Lower lobe of right lung (tissue), 2 donors: ENCODE data around the gene ACBD6. TPM values are rescaled to one million over a fixed set of nuclear protein-coding genes. Genes with fewer than 3 reads are reported as not detected.

Experiments used
- ATAC-seq, 2 donors: fragments of 200-7000 bp; cut with Tn5 transposase; one replicate each; pipeline ENCODE4 v1.9.1; 2020 to 2022; ENCODE audit warnings: mild to moderate bottlenecking in 2 of 2, moderate library complexity in 2 of 2
- DNase-seq: peaks from one replicate; pipeline ENCODE4 v3.0.0-alpha.2; 2020
- H3K27ac ChIP-seq: fragments of 200-600 bp; one replicate; pipeline ENCODE4 v1.8.0; 2022
- H3K27me3 ChIP-seq: fragments of 200-600 bp; one replicate; pipeline ENCODE4 v1.8.0; 2022; ENCODE audit warnings: low read depth
- H3K36me3 ChIP-seq: fragments of 200-600 bp; one replicate; pipeline ENCODE4 v1.8.0; 2022; ENCODE audit warnings: mild to moderate bottlenecking
- H3K4me1 ChIP-seq: fragments of 200-600 bp; one replicate; pipeline ENCODE4 v1.8.0; 2022
- H3K4me3 ChIP-seq: fragments of 200-600 bp; one replicate; pipeline ENCODE4 v1.8.0; 2022; ENCODE audit warnings: mild to moderate bottlenecking
- H3K9me3 ChIP-seq: fragments of 200-600 bp; one replicate; pipeline ENCODE4 v1.8.0; 2022
- intact Hi-C: fragments of 100-400 bp; cut with DNase I; formaldehyde crosslinking; loops from one replicate; pipeline ENCODE4 v1.11.0; 2022
- total RNA-seq: library from RNA; stranded (reverse); fragmentation: NEBNext Ultra II Directional; extraction: Animal tissue kit (Norgen Biotek cat#: 25700); gene quantifications from one replicate; pipeline ENCODE4 v1.2.1, GENCODE V29; 2021
- TF ChIP-seq, protein P1 (sequence below): fragments of 200-600 bp; IDR thresholded peaks from one replicate; pipeline ENCODE4 v1.8.0; 2022; ENCODE audit warnings: antibody characterized with exemption, mild to moderate bottlenecking
- donor health status: DM: no; HTN: yes; CAD: no; lungs with severe emphysema.

The ACBD6 gene
- total RNA-seq, 1 donor from 2014 or later: 37.4 TPM

DNA sequence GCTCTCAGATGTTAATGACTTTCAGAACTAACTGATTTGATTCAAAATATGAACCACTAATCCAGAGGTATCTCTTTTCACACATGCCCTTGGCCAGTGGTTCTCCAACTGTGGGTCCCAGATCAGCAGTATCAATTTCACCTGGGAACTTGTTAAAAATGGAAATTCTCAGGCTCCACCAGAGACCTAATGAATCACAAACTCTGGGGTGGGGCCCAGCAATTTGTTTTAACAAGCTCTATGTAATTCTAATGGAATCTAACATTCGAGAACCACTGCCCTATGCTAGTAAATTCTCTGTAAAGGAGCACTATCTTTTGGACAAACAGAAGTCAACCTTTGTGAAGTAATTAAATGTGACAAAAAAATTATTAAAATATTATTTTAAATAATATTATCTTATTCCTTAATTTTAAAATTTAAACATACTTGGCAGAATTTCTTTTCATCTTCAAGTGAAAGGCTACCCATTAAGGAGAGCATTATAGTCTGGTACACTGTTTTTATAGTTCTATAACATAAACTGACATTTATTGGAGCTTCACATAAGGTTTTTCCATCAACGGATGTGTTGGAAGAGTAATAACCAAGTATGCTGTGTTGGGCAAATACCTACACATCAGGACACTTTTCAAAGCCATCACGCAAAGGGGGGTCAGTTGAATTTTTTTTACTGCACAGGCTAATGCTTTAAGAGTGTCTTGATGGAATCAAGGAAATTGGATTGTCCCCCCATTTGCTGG lies 141.9 kb downstream of the ACBD6 start:
- H3K36me3 ChIP-seq: no peaks in the 10 kb centered on the region
- TF ChIP-seq, protein P1, sequence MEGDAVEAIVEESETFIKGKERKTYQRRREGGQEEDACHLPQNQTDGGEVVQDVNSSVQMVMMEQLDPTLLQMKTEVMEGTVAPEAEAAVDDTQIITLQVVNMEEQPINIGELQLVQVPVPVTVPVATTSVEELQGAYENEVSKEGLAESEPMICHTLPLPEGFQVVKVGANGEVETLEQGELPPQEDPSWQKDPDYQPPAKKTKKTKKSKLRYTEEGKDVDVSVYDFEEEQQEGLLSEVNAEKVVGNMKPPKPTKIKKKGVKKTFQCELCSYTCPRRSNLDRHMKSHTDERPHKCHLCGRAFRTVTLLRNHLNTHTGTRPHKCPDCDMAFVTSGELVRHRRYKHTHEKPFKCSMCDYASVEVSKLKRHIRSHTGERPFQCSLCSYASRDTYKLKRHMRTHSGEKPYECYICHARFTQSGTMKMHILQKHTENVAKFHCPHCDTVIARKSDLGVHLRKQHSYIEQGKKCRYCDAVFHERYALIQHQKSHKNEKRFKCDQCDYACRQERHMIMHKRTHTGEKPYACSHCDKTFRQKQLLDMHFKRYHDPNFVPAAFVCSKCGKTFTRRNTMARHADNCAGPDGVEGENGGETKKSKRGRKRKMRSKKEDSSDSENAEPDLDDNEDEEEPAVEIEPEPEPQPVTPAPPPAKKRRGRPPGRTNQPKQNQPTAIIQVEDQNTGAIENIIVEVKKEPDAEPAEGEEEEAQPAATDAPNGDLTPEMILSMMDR: no peak
- H3K4me3 ChIP-seq: no peak overlapping the region
- intact Hi-C loops: no loop called here
- no peak for ATAC-seq
- no peaks in the 10 kb centered on the region for H3K9me3 ChIP-seq
- no peak for DNase-seq
- no peaks in the 10 kb centered on the region for H3K4me1 ChIP-seq
- no peak overlapping the region for H3K27ac ChIP-seq
- H3K27me3 ChIP-seq: no peaks in the 10 kb centered on the region

DNA sequence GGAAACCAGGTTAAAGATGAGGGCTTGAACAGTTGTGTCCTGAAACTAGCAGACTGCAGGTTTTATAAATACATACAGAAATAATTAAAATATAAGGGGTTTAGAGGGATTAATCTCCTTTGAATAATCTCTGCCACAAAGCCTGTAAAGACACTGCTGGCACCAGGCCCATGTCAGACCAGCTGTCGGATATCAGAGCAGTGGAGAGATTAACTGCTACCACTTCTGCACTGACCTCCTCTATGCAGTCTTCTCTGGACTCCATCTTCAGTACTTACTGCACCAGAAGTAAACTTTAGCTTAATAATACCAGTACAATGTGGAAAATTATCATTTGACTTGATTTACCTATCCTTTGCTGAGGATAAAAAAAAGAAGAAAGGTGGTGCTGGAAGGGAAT lies 143.7 kb downstream of the ACBD6 start:
- Histone ChIP-seq H3K9me3 (no peaks in the 10 kb centered on the region), H3K4me1 (no peaks in the 10 kb centered on the region), H3K4me3 (no peak overlapping the region), H3K36me3 (no peaks in the 10 kb centered on the region), H3K27ac (no peak overlapping the region), H3K27me3 (no peaks in the 10 kb centered on the region)
- intact Hi-C loops: no loop called here
- no peak for DNase-seq
- no peak for ATAC-seq
- TF ChIP-seq, protein P1: no peak

DNA sequence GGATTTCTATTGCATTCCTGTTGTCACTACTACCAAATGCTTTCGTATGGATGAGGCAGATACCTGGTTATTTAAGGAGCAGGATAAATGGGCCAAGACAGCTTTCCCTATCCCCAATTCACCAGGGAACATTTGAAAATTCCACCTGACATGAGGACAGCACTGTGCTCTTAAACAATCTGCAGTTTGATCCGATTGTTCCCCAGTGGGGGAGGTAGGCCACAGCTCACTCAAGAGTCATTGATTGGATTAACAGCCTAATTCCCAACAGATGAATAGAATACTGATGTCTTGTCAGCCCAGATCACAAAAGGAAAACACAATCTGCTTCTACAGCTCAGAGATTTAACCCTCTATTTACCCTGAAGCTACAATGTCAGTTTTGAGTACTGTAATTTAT lies 148.4 kb downstream of the ACBD6 start:
- TF ChIP-seq, protein P1: no peak
- Histone ChIP-seq H3K4me1 (no peaks in the 10 kb centered on the region), H3K27ac (no peak overlapping the region), H3K4me3 (no peak overlapping the region), H3K36me3 (no peaks in the 10 kb centered on the region), H3K9me3 (no peaks in the 10 kb centered on the region), H3K27me3 (no peaks in the 10 kb centered on the region)
- ATAC-seq: no peak
- no peak for DNase-seq
- intact Hi-C loops: no loop called here

DNA sequence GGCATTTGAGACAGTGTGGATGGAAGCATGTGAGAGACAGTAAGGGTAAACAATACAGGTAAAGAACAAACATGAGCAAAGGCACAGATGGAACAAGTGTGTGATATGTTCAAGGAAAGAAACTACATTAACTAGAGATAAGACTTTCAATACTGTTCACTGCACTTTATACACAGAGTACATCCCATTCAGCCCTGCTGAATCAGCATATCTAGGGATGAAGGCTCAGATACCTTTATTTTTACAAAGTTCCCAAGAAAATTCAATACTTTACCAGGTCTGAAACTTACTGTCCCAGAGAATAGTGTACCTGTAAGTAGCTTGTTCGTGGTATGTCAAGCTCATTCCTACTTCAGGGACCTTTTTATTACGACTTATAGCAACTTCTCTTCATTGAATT lies 149.8 kb downstream of the ACBD6 start:
- Histone ChIP-seq H3K36me3 (no peaks in the 10 kb centered on the region), H3K4me3 (no peak overlapping the region), H3K4me1 (no peaks in the 10 kb centered on the region), H3K9me3 (no peaks in the 10 kb centered on the region), H3K27me3 (no peaks in the 10 kb centered on the region), H3K27ac (no peak overlapping the region)
- DNase-seq (no peak), ATAC-seq (no peak)
- TF ChIP-seq, protein P1: no peak
- intact Hi-C loops: no loop called here

DNA sequence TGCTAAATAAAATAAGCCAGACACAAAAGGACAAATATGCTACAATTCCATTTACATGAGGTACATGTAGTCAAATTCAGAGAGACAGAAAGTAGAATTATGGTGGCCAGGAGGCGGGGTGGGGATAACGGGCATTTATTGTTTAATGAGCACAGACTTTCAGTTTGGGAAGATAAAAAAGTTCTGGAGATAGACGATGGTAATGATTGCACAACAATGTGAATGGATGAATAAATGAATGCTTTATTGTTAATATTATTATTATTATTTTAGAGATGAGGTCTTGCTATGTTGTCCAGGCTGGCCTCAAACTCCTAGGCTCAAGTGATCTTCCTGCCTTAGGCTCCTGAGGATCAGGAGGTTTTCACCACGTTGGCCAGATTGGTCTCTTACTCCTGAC lies 150.4 kb downstream of the ACBD6 start:
- H3K4me3 ChIP-seq: no peak overlapping the region
- TF ChIP-seq, protein P1: no peak
- intact Hi-C loops: no loop called here
- no peaks in the 10 kb centered on the region for H3K36me3 ChIP-seq
- H3K9me3 ChIP-seq: no peaks in the 10 kb centered on the region
- ATAC-seq (no peak), DNase-seq (no peak)
- H3K27ac ChIP-seq: no peak overlapping the region
- H3K4me1 ChIP-seq: no peaks in the 10 kb centered on the region
- no peaks in the 10 kb centered on the region for H3K27me3 ChIP-seq
